ENCODE data around the gene NECTIN3. TPM values are rescaled to one million over a fixed set of nuclear protein-coding genes. Genes with fewer than 3 reads are reported as not detected.

The NECTIN3 gene
- polyA plus RNA-seq, 3 donors: not detected

- Histone ChIP-seq H3K4me3 (replicated peaks in 1 of 3; ENCODE audit: low read depth in 2 of 3, low read length in 3 of 3) (no peak overlapping the region), H3K9ac (ENCODE audit: insufficient read depth, low read length, poor library complexity, severe bottlenecking) (no peak overlapping the region), H3K36me3 (replicated peaks in 1 of 2; ENCODE audit: control insufficient read depth in 1 of 2, insufficient read depth in 2 of 2, low read length in 2 of 2) (no peaks in the 10 kb centered on the region), H3K4me1 (ENCODE audit: control insufficient read depth in 1 of 2, insufficient read depth in 2 of 2, low read length in 2 of 2) (peaks cover 9 to 17% of the 10 kb centered on the region in 2 donors), H2AFZ (ENCODE audit: insufficient read depth, low read depth, low read length, poor library complexity, severe bottlenecking) (no peak overlapping the region), H4K20me1 (ENCODE audit: insufficient read depth, low read length) (no peaks in the 10 kb centered on the region), H3K4me2 (replicated peaks; ENCODE audit: extremely low read depth, low read length, poor library complexity, severe bottlenecking) (no peak overlapping the region), H3K79me2 (ENCODE audit: insufficient read depth, low read length) (no peaks in the 10 kb centered on the region), H3K27me3 (ENCODE audit: control insufficient read depth in 2 of 2, insufficient read depth in 2 of 2, low read length in 2 of 2) (peaks cover 37 to 51% of the 10 kb centered on the region in 2 donors), H3K27ac (ENCODE audit: low read depth in 1 of 2, low read length in 2 of 2) (no peak overlapping the region), H3K9me3 (replicated peaks in 1 of 2; ENCODE audit: control insufficient read depth in 1 of 2, insufficient read depth in 1 of 2, low read length in 2 of 2) (peaks cover 3 to 17% of the 10 kb centered on the region in 2 donors)
- peaks cover 19% of the 10 kb centered on the region for H3K4me1 Mint-ChIP-seq
- peaks cover 35 to 58% (median 51%) of the 10 kb centered on the region in 3 donors for H3K27me3 Mint-ChIP-seq (ENCODE audit: low read depth in 3 of 3)
- TF ChIP-seq CTCF (IDR thresholded peaks at IDR 0.05): no peak
- peaks cover 0 to 13% of the 10 kb centered on the region in 2 donors for H3K36me3 Mint-ChIP-seq
- intact Hi-C loops (cut with micrococcal nuclease): no loop called here
- H3K9me3 Mint-ChIP-seq: peaks cover 0 to 18% (median 12%) of the 10 kb centered on the region in 7 donors
- WGBS (ENCODE audit: insufficient coverage): no CpG with 5 or more reads among the region's 1 CpG
- no peak overlapping the region for H3K4me3 Mint-ChIP-seq
- H3K27ac Mint-ChIP-seq: no peak overlapping the region
- no peak for DNase-seq
These were observed 3.0 kb upstream of the NECTIN3 start for GRCh38 chr3:111068574-111068973.

GRCh38 chr3:111069974-111070771 lies 1.4 kb upstream of the NECTIN3 start:
- Histone ChIP-seq H3K79me2 (ENCODE audit: insufficient read depth, low read length) (no peaks in the 10 kb centered on the region), H3K4me2 (replicated peaks; ENCODE audit: extremely low read depth, low read length, poor library complexity, severe bottlenecking) (peak overlapping the region; percentile 80), H3K4me1 (ENCODE audit: control insufficient read depth in 1 of 2, insufficient read depth in 2 of 2, low read length in 2 of 2) (peaks cover 9 to 17% of the 10 kb centered on the region in 2 donors), H3K27me3 (ENCODE audit: control insufficient read depth in 2 of 2, insufficient read depth in 2 of 2, low read length in 2 of 2) (peaks cover 53 to 67% of the 10 kb centered on the region in 2 donors), H2AFZ (ENCODE audit: insufficient read depth, low read depth, low read length, poor library complexity, severe bottlenecking) (no peak overlapping the region), H3K27ac (ENCODE audit: low read depth in 1 of 2, low read length in 2 of 2) (no peak overlapping the region), H3K36me3 (replicated peaks in 1 of 2; ENCODE audit: control insufficient read depth in 1 of 2, insufficient read depth in 2 of 2, low read length in 2 of 2) (no peaks in the 10 kb centered on the region), H3K9ac (ENCODE audit: insufficient read depth, low read length, poor library complexity, severe bottlenecking) (no peak overlapping the region), H3K9me3 (replicated peaks in 1 of 2; ENCODE audit: control insufficient read depth in 1 of 2, insufficient read depth in 1 of 2, low read length in 2 of 2) (peaks cover 3 to 17% of the 10 kb centered on the region in 2 donors), H4K20me1 (ENCODE audit: insufficient read depth, low read length) (no peaks in the 10 kb centered on the region), H3K4me3 (replicated peaks in 1 of 3; ENCODE audit: low read depth in 2 of 3, low read length in 3 of 3) (peak overlapping the region in 1 of 3 experiments; percentile 75)
- TF ChIP-seq CTCF (IDR thresholded peaks at IDR 0.05): no peak
- Mint-ChIP-seq H3K36me3 (peaks cover 0 to 13% of the 10 kb centered on the region in 2 donors), H3K27me3 (ENCODE audit: low read depth in 3 of 3) (peaks cover 49 to 74% (median 65%) of the 10 kb centered on the region in 3 donors), H3K9me3 (peaks cover 0 to 20% (median 12%) of the 10 kb centered on the region in 7 donors), H3K4me1 (peaks cover 19% of the 10 kb centered on the region), H3K27ac (no peak overlapping the region), H3K4me3 (peak overlapping the region; percentile 78 to 88)
- WGBS (ENCODE audit: insufficient coverage): 30% methylated on average over 16 of the region's 25 CpGs
- no peak for DNase-seq
- intact Hi-C loops (cut with micrococcal nuclease): no loop called here

Measured in CD14-positive monocyte (primary cell).